Calu3 (cell line): ENCODE measurements around the gene GPR34. TPM values are rescaled to one million over a fixed set of nuclear protein-coding genes. Genes with fewer than 3 reads are reported as not detected.
"Not testable (repeated sequence)": the region's sequence is repeated elsewhere in the genome, so short reads cannot be mapped to it uniquely, and the experiment has no call there.

ENCODE experiments used
- BruUV-seq: library from RNA; stranded (reverse); fragments of 400-500 nt; replicated peaks from 2 replicates; lab custom pipeline; 2021; lab: Mats Ljungman, UMichigan
- CTCF ChIA-PET: fragments of 300-600 bp; sonication (Branson Sonifier 250); formaldehyde crosslinking; loops from one replicate; lab custom pipeline; 2022; ENCODE audit warnings: antibody characterized with exemption; lab: Charles Lee
- DNase-seq: peaks from one replicate; pipeline ENCODE4 v3.0.0; 2022
- H3K27ac Mint-ChIP-seq: one replicate; pipeline ENCODE4 v1.8.0; 2022; ENCODE audit warnings: mixed read lengths; ENCODE audit not compliant: unreplicated experiment
- H3K27me3 Mint-ChIP-seq: one replicate; pipeline ENCODE4 v1.8.0; 2022; ENCODE audit warnings: mixed read lengths; ENCODE audit not compliant: unreplicated experiment
- H3K36me3 Mint-ChIP-seq: one replicate; pipeline ENCODE4 v1.8.0; 2022; ENCODE audit warnings: mild to moderate bottlenecking, moderate library complexity, mixed read lengths; ENCODE audit not compliant: insufficient read depth, unreplicated experiment
- H3K4me1 Mint-ChIP-seq: one replicate; pipeline ENCODE4 v1.8.0; 2022; ENCODE audit warnings: mild to moderate bottlenecking, low read depth, mixed read lengths; ENCODE audit not compliant: unreplicated experiment
- H3K4me3 Mint-ChIP-seq: one replicate; pipeline ENCODE4 v1.8.0; 2022; ENCODE audit warnings: mild to moderate bottlenecking, low read depth, moderate library complexity, mixed read lengths; ENCODE audit not compliant: unreplicated experiment
- H3K9me3 Mint-ChIP-seq: one replicate; pipeline ENCODE4 v1.8.0; 2022; ENCODE audit warnings: low read depth, mixed read lengths; ENCODE audit not compliant: unreplicated experiment
- CTCF ChIP-seq: fragments of 200-600 bp; IDR thresholded peaks from one replicate; pipeline ENCODE4 v1.8.0; 2022; ENCODE audit warnings: antibody characterized with exemption; ENCODE audit not compliant: unreplicated experiment
- intact Hi-C: fragments of 100-400 bp; cut with micrococcal nuclease; formaldehyde crosslinking; loops from one replicate; pipeline ENCODE4 v1.10.0; 2022; ENCODE audit not compliant: unreplicated experiment
- total RNA-seq: library from RNA; stranded (reverse); gene quantifications from 2 replicates; pipeline ENCODE4 v1.2.3, GENCODE V29; 2022

GPR34 gene
- total RNA-seq, 1 experiment from 2014 or later: not detected

- H3K36me3 Mint-ChIP-seq: no peaks in the 10 kb centered on the region
- no peaks in the 10 kb centered on the region for H3K4me1 Mint-ChIP-seq
- no peak for DNase-seq
- no peaks in the 10 kb centered on the region for H3K9me3 Mint-ChIP-seq
- intact Hi-C loops: no loop called here
- CTCF ChIA-PET: no interaction called here
- TF ChIP-seq CTCF: no peak
- no peak overlapping the region for H3K27ac Mint-ChIP-seq
- H3K4me3 Mint-ChIP-seq: no peak overlapping the region
- no TSS peak for BruUV-seq
- no peaks in the 10 kb centered on the region for H3K27me3 Mint-ChIP-seq
Observed at GRCh38 chrX:41711021-41711667, 22.4 kb downstream of the GPR34 start.

DNA sequence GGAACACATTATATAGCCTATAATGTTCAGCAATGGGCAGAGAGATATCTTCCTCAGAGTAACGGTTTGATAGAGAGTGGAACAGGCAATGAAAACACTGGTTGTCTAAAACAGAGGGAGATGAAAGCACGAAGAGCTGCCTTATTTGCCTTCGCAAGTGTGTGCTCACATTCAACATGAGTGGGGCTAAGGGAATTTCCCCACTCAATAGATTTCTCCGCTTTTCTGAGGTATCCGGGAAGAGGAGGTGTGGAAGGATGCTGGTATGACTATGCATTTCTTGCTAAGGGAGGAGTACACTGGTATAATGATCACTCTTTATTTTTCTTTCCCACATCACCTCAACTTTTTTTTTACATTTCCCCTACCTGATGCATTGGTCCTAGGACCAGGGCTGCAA lies 27.4 kb downstream of the GPR34 start:
- H3K27me3 Mint-ChIP-seq: no peaks in the 10 kb centered on the region
- intact Hi-C loops: no loop called here
- H3K4me3 Mint-ChIP-seq: no peak overlapping the region
- H3K36me3 Mint-ChIP-seq: peaks cover 9% of the 10 kb centered on the region
- no peak overlapping the region for H3K27ac Mint-ChIP-seq
- no TSS peak for BruUV-seq
- TF ChIP-seq CTCF: no peak
- H3K4me1 Mint-ChIP-seq: peaks cover 16% of the 10 kb centered on the region
- CTCF ChIA-PET: no interaction called here
- no peak for DNase-seq
- H3K9me3 Mint-ChIP-seq: peaks cover 8% of the 10 kb centered on the region

- Mint-ChIP-seq H3K4me1 (peaks cover 23% of the 10 kb centered on the region), H3K27me3 (no peaks in the 10 kb centered on the region), H3K27ac (peak overlapping the region; percentile 45), H3K36me3 (peaks cover 9% of the 10 kb centered on the region), H3K9me3 (peaks cover 8% of the 10 kb centered on the region), H3K4me3 (no peak overlapping the region)
- BruUV-seq: no TSS peak
- TF ChIP-seq CTCF: no peak
- DNase-seq: no peak
- CTCF ChIA-PET: no interaction called here
- intact Hi-C loops: no loop called here
Observed at GRCh38 chrX:41716767-41717473, 28.1 kb downstream of the GPR34 start.

GRCh38 chrX:41718481-41719235 lies 29.9 kb downstream of the GPR34 start:
- H3K9me3 Mint-ChIP-seq: peaks cover 8% of the 10 kb centered on the region
- CTCF ChIA-PET: no interaction called here
- intact Hi-C loops: no loop called here
- BruUV-seq: no TSS peak
- no peak for DNase-seq
- H3K4me1 Mint-ChIP-seq: peaks cover 30% of the 10 kb centered on the region
- no peaks in the 10 kb centered on the region for H3K27me3 Mint-ChIP-seq
- peaks cover 9% of the 10 kb centered on the region for H3K36me3 Mint-ChIP-seq
- H3K27ac Mint-ChIP-seq: no peak overlapping the region
- no peak for TF ChIP-seq CTCF
- H3K4me3 Mint-ChIP-seq: no peak overlapping the region

DNA sequence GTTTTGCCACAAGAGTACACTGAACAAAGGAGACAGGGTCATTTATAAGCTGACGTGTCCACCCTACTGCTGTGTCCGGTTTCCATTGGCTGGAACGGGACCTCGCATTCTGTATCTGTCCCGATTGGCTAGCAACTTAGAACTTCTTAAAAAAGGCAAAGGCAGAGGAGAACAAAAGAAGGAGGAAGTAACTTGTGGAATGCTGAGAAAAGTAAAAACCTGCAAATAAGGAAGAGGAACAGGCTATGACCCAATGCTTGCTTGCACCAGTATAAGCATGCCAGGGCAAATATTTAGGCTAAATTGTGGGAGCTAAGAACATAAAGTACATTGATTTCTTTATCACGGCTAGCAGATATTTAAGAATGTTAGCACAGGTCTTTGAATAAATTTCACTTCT lies 30.8 kb downstream of the GPR34 start:
- H3K4me3 Mint-ChIP-seq, H3K27me3 Mint-ChIP-seq, H3K36me3 Mint-ChIP-seq, BruUV-seq, H3K27ac Mint-ChIP-seq, H3K9me3 Mint-ChIP-seq, CTCF ChIA-PET, DNase-seq, intact Hi-C loops: not testable (repeated sequence)
- H3K4me1 Mint-ChIP-seq: peaks cover 30% of the 10 kb centered on the region
